OCI-LY3 (cell line): Measurements from ENCODE around the gene PDE3A.

Source experiments
- CTCF ChIP-seq: fragments of 200-600, 300-600 bp; sonication (generic); IDR thresholded peaks from 2 replicates; pipeline ENCODE4 v1.5.1; 2014; ENCODE audit warnings: antibody characterized with exemption, low read length, low read depth
- EZH2phosphoT487 ChIP-seq: fragments of 200-600 bp; shearing (Covaris generic); IDR thresholded peaks from 2 replicates; pipeline ENCODE4 v1.6.1; 2018; ENCODE audit warnings: antibody characterized with exemption, mixed run types, low read depth

DNA sequence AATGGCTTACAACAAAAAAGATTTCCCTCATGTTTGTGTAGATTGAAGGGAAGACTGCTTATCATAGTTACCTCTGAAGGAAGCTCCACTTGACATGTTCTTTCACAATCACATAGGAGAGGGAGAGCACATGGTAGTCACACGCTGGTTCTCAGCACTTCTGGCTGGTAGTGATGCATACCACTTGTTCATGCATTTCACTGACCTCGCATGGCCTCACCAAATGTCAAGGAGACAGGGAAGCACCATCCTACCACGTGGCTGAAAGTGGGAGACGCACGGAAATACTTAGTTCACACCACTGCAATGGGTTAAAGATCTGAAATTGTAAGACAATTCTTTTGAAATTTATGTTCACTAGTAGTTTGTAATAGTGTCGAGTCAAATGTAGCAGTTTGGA, 74.0 kb downstream of the PDE3A start:
- TF ChIP-seq CTCF (no peak), EZH2phosphoT487 (no peak)
